Astrocyte of the cerebellum (primary cell): Measurements from ENCODE around the gene PLD5.

Experiments used
- DNase-seq: peaks from one replicate; pipeline ENCODE4 v3.0.0-alpha.2; 2011; ENCODE audit warnings: low read depth
- H3K4me3 ChIP-seq: 2 replicates; pipeline ENCODE4 v1.5.1; 2011; ENCODE audit warnings: mild to moderate bottlenecking, low read depth, low read length, moderate library complexity
- CTCF ChIP-seq: IDR thresholded peaks from 2 replicates; pipeline ENCODE4 v1.5.1; 2012; ENCODE audit warnings: low read length, low read depth, moderate library complexity, mild to moderate bottlenecking; ENCODE audit errors: missing control alignments
- in situ Hi-C: cut with HindIII; loops from 2 replicates; pipeline ENCODE4 v1.10.0; 2017; ENCODE audit warnings: low sequenced_read_pairs

The PLD5 gene

DNA sequence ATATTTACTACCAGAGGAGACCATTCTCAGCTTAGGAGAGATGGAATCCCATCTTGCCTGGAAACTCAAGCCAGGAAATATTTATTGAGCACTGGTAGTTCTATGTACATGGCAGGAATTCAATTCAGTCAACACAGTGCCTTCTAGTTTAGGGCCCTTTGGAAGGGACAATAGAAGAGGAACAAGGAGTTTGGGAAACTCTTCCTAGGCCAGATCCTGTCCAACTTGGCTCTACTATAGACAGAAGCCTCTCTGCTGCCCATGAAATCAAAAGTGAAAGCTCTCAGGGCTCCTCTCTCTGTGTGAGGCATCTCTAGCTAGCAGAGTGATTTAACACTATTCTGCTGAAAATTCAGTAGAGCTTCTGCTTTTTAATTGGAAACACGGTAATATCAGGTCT, 281.0 kb downstream of the PLD5 start:
- no peak for TF ChIP-seq CTCF
- H3K4me3 ChIP-seq, result no peak overlapping the region
- DNase-seq, result no peak
- in situ Hi-C loops, result no loop called here

- in situ Hi-C loops, result no loop called here
- DNase-seq, result no peak
- no peak overlapping the region for H3K4me3 ChIP-seq
- TF ChIP-seq CTCF, result no peak
Observed at GRCh38 chr1:242242983-242243382, 281.5 kb downstream of the PLD5 start.

- in situ Hi-C loops, result no loop called here
- H3K4me3 ChIP-seq, result no peak overlapping the region
- no peak for DNase-seq
- no peak for TF ChIP-seq CTCF
Observed at GRCh38 chr1:242241936-242242335, 282.6 kb downstream of the PLD5 start.

DNA sequence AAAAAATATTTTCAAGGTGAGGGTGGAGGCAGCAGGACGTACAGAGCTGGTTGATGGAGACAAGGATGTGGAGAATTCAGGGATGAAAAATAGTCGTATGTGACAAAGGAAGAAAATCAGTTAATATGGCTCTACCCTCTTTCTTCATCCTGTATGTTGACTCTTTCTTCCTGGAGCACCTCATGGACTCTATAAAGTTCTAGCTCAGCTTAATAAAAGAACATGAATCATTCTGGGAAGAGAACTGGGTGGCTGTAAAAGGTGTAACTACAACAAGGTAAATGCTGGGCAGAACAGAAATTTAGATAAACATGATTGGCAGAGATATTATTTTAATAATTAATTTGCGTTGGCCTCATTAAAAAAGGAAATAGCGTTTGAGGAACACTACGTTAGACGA, 283.8 kb downstream of the PLD5 start:
- TF ChIP-seq CTCF, result no peak
- no peak overlapping the region for H3K4me3 ChIP-seq
- DNase-seq, result no peak
- in situ Hi-C loops, result no loop called here

GRCh38 chr1:242240077-242240476, 284.4 kb downstream of the PLD5 start:
- in situ Hi-C loops, result no loop called here
- no peak overlapping the region for H3K4me3 ChIP-seq
- no peak for DNase-seq
- TF ChIP-seq CTCF, result no peak

GRCh38 chr1:242239398-242239797, 285.1 kb downstream of the PLD5 start:
- no peak for TF ChIP-seq CTCF
- in situ Hi-C loops, result no loop called here
- H3K4me3 ChIP-seq, result no peak overlapping the region
- no peak for DNase-seq

GRCh38 chr1:242237051-242237450, 287.4 kb downstream of the PLD5 start:
- TF ChIP-seq CTCF, result no peak
- in situ Hi-C loops, result no loop called here
- DNase-seq, result no peak
- H3K4me3 ChIP-seq, result no peak overlapping the region
